HEK293T (cell line): ENCODE results near the gene MDH1.

Source experiments
- CTCF ChIA-PET: fragments of 350-600 bp; formaldehyde crosslinking; extraction: SDS; loops from one replicate; lab custom pipeline; 2021; ENCODE audit warnings: antibody characterized with exemption, inconsistent platforms; lab: Yijun Ruan, JAX
- POLR2A ChIA-PET: fragments of 350-600 bp; formaldehyde crosslinking; extraction: SDS; loops from one replicate; lab custom pipeline; 2020; ENCODE audit warnings: antibody characterized with exemption, inconsistent platforms; lab: Yijun Ruan, JAX
- DNase-seq: peaks from one replicate; pipeline ENCODE4 v3.0.0; 2012; ENCODE audit warnings: mixed read lengths; ENCODE audit errors: extremely low spot score
- ARNT ChIP-seq: fragments of 450-650 bp; IDR thresholded peaks from 2 replicates; pipeline ENCODE4 v1.6.1; 2017; ENCODE audit warnings: mild to moderate bottlenecking
- BHLHE40 ChIP-seq: fragments of 450-650 bp; IDR thresholded peaks from 2 replicates; pipeline ENCODE4 v1.6.1; 2016; ENCODE audit warnings: mild to moderate bottlenecking, moderate library complexity, borderline replicate concordance
- CTBP1 ChIP-seq: fragments of 450-650 bp; IDR thresholded peaks from 2 replicates; pipeline ENCODE4 v1.6.1; 2016; ENCODE audit warnings: borderline replicate concordance
- ELF4 ChIP-seq: fragments of 450-650 bp; IDR thresholded peaks from 2 replicates; pipeline ENCODE4 v1.6.1; 2017; ENCODE audit warnings: antibody characterized with exemption
- FOXA1 ChIP-seq: fragments of 450-650 bp; IDR thresholded peaks from 2 replicates; pipeline ENCODE4 v1.6.1; 2016; ENCODE audit warnings: mild to moderate bottlenecking
- FOXK2 ChIP-seq: fragments of 450-650 bp; IDR thresholded peaks from 2 replicates; pipeline ENCODE4 v1.6.1; 2016; ENCODE audit warnings: mild to moderate bottlenecking
- FOXM1 ChIP-seq: fragments of 450-650 bp; IDR thresholded peaks from 2 replicates; pipeline ENCODE4 v1.6.1; 2017; ENCODE audit warnings: mild to moderate bottlenecking, borderline replicate concordance
- HDGF ChIP-seq: fragments of 450-650 bp; IDR thresholded peaks from 2 replicates; pipeline ENCODE4 v1.6.1; 2017; ENCODE audit warnings: antibody characterized with exemption, borderline replicate concordance
- L3MBTL2 ChIP-seq: fragments of 450-650 bp; conservative IDR thresholded peaks from 2 replicates; pipeline ENCODE4 v1.6.1; 2016; ENCODE audit warnings: mild to moderate bottlenecking
- LEF1 ChIP-seq: fragments of 450-650 bp; IDR thresholded peaks from 2 replicates; pipeline ENCODE4 v1.6.1; 2017; ENCODE audit warnings: mild to moderate bottlenecking, borderline replicate concordance
- NFRKB ChIP-seq: fragments of 450-650 bp; IDR thresholded peaks from 2 replicates; pipeline ENCODE4 v1.6.1; 2016; ENCODE audit warnings: mild to moderate bottlenecking, moderate library complexity
- SP1 ChIP-seq: fragments of 450-650 bp; IDR thresholded peaks from 2 replicates; pipeline ENCODE4 v1.6.1; 2017
- SUZ12 ChIP-seq: fragments of 450-650 bp; IDR thresholded peaks from 2 replicates; pipeline ENCODE4 v1.6.1; 2016; ENCODE audit warnings: mild to moderate bottlenecking
- TARDBP ChIP-seq: fragments of 450-650 bp; IDR thresholded peaks from 2 replicates; pipeline ENCODE4 v1.6.1; 2016
- ZNF384 ChIP-seq: fragments of 450-650 bp; IDR thresholded peaks from 2 replicates; pipeline ENCODE4 v1.6.1; 2016
- TF ChIP-seq, protein P1 (sequence below): fragments of 450-650 bp; IDR thresholded peaks from 2 replicates; pipeline ENCODE4 v1.6.1; 2016

MDH1 gene

DNA sequence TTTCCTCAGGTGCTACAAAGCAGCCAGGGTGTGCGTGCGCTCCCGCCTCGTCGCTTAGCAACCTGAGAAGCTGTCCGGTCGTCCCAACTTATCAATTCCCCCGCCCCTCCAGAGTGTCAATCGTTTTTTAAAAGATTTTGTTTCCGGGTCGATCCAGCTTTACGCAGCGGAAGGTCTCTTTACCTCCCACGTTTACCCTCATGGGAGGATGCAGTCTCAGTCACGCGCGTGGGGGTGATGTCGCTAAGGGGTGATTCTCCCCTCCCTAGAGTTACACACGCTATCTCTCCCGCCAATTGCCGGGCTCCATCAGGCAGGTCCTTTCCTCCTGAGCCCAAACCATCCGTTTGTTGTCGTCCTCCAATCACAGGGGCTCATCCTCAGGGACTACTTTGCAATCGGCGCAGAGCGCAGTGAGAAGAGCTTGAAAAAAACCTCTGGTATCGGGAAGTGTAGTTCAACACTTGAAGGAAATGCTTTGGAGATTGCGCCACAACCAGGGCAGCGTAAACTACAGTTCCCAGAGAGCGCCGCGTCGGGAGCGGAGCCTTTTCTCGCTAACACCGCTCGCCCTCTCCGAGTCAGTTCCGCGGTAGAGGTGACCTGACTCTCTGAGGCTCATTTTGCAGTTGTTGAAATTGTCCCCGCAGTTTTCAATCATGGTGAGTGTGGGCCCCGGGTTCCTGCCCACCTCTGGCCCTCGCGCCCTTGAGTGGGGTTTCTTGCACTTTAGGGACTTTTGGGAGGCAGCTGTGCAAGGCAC, at the start of gene MDH1, which contains the start of gene WDPCP:
MDH1 (plus strand) TSS at position 579 of the 763 bp plus-strand sequence; CDS start at position 660, 81 bp downstream.
WDPCP (minus strand) TSS at position 93 of the 763 bp plus-strand sequence. CDS start 206 bp downstream, outside the sequence.
- TF ChIP-seq LEF1 (no peak), FOXA1 (no peak), NFRKB (peak; percentile 73), L3MBTL2 (peak; percentile 91), ARNT (no peak), FOXK2 (no peak), TARDBP (peak; percentile 67), ELF4 (peak; percentile 95), CTBP1 (peak; percentile 81), SP1 (no peak), HDGF (no peak), BHLHE40 (no peak), SUZ12 (peak; percentile 98), FOXM1 (no peak), ZNF384 (peak; percentile 97)
- TF ChIP-seq, protein P1, sequence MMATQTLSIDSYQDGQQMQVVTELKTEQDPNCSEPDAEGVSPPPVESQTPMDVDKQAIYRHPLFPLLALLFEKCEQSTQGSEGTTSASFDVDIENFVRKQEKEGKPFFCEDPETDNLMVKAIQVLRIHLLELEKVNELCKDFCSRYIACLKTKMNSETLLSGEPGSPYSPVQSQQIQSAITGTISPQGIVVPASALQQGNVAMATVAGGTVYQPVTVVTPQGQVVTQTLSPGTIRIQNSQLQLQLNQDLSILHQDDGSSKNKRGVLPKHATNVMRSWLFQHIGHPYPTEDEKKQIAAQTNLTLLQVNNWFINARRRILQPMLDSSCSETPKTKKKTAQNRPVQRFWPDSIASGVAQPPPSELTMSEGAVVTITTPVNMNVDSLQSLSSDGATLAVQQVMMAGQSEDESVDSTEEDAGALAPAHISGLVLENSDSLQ = peak; percentile 89
- POLR2A ChIA-PET = interaction anchor here (0.7 to 2.4 kb wide), 9 partner anchors 8 to 264 kb away, joined by 3 to 15 read pairs (median 3); no protein-coding TSS in a partner anchor
- peak; percentile 81 for DNase-seq
- CTCF ChIA-PET = no interaction called here

DNA sequence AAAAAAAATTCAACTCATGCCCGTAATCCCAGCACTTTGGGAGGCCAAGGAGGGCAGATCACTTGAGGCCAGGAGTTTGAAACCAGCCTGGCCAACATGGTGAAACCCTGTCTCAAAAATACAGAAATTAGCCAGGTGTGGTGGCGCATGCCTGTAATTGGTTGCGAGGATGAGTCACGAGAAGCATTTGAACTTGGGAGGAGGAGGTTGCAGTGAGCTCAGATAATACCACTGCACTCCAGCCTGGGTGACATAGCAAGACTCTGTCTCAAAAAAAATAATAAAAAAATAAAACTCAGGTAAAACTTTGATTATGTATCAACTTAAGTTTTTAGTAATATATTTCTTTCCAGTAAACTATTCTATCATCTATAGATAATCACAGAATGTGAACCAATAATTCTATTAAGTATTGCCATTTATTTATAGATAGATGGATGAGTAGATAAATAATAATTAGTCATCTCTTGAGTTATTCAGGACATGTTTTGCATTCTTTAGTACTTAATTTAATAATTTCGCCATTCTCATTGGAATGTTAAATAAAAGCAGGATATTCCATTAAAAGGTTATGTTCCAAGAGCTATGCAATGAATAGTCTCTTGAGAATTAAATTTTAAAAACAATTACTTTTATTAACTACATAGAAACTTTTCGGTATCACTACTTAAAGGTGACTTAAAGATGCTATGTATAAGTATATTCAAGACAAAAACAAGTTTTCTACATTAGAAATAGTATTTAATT, 49.2 kb upstream of the MDH1 start:
- no peak for DNase-seq

DNA sequence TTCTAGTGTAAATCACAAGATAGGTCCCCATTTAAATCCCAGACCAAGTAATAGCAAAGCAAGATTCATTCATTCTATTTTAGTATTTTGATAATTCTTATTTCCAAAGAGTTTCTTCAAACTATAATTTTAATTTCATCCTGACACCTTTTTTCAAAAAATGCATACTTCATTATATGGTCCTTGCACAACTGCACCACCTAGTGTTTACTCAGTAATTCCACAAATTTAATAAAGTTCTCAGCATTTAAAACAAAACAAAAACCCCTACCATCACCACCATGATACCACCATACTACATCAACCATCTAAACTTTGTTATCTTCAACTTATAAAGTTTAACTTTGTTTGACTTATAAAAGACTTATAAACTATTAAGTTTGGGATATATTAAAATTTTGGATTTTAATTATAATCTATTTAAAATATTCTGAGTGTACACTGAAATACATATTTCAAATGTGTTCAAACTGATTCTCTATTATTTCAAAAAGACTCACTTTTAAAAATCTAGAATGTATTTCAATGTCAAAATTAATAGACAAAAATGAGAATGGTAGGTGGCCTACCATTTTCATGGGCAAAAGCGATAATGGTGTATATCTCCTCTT, 44.6 kb upstream of the MDH1 start:
- DNase-seq = no peak
- POLR2A ChIA-PET = no interaction called here
- TF ChIP-seq ARNT (no peak), NFRKB (no peak), BHLHE40 (no peak), ZNF384 (no peak), HDGF (no peak), CTBP1 (no peak), FOXM1 (0 out of 2 replicates have a peak, but pooled peaks have one; percentile 12)
- TF ChIP-seq, protein P1 = no peak
- CTCF ChIA-PET = no interaction called here

More for the DNA sequence above, 49.2 kb upstream of the MDH1 start:
- POLR2A ChIA-PET = interaction anchor here (1.0 kb wide), 1 partner anchor 49 kb away, joined by 3 read pairs; the partner anchor contains the start of gene MDH1
- TF ChIP-seq FOXM1 (no peak), ZNF384 (no peak), L3MBTL2 (no peak), BHLHE40 (no peak), FOXK2 (no peak), SUZ12 (no peak), ELF4 (no peak), CTBP1 (no peak), FOXA1 (no peak), SP1 (no peak), NFRKB (no peak), ARNT (no peak), HDGF (no peak), LEF1 (no peak), TARDBP (no peak)
- TF ChIP-seq, protein P1 = no peak
- CTCF ChIA-PET = no interaction called here

DNA sequence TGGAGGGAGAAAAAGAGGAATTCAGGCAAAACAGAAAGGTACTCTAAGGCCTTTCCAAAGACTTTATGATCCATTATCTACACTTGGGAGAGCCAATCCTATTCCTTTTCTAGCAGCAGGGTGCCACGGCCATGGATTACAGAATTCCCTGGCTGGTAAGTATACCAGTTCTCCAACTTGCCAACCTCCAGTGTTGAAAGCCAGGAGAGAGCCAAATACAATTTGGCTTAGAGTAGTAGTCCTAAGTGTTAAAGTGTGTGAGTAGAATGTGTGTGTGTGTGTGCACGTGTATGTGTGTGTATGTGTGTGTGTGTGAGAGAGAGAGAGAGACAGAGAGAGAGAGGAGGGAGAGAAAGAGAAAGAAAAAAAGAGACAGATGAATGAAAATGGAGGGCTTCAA, 43.7 kb upstream of the MDH1 start:
- CTCF ChIA-PET = no interaction called here
- DNase-seq = no peak
- POLR2A ChIA-PET = no interaction called here
- TF ChIP-seq FOXM1 (no peak), L3MBTL2 (no peak), HDGF (no peak), SP1 (no peak), FOXA1 (no peak), ELF4 (no peak), ARNT (no peak), BHLHE40 (no peak), SUZ12 (no peak), TARDBP (no peak), FOXK2 (no peak), LEF1 (no peak), NFRKB (no peak), ZNF384 (no peak), CTBP1 (no peak)
- TF ChIP-seq, protein P1 = no peak
